Right ventricle myocardium inferior (tissue), 1 donor: Measurements from ENCODE around the gene POLR2A. TPM values are rescaled to one million over a fixed set of nuclear protein-coding genes. Genes with fewer than 3 reads are reported as not detected.
"Not testable (repeated sequence)": the region's sequence is repeated elsewhere in the genome, so short reads cannot be mapped to it uniquely, and the experiment has no call there.

Experiments
- ATAC-seq: fragments of 200-7000 bp; cut with Tn5 transposase; one replicate; pipeline ENCODE4 v1.9.1; 2020; ENCODE audit warnings: mild to moderate bottlenecking, moderate library complexity
- DNase-seq: peaks from one replicate; pipeline ENCODE4 v3.0.0; 2021; ENCODE audit errors: missing footprints
- intact Hi-C: fragments of 100-400 bp; cut with DNase I; formaldehyde crosslinking; loops from one replicate; pipeline ENCODE4 v1.11.0; 2022
- total RNA-seq: library from RNA; stranded (reverse); fragmentation: NEBNext Ultra II Directional; extraction: Animal tissue kit (Norgen Biotek cat#: 25700); gene quantifications from one replicate; pipeline ENCODE4 v1.2.1, GENCODE V29; 2021
- donor health status: DM: no; HTN: yes; CAD: no; lungs with severe emphysema.

Gene POLR2A
- total RNA-seq, 1 donor from 2014 or later = 36.4 TPM

GRCh38 chr17:7445619-7445968 lies 38.6 kb upstream of the POLR2A start:
- intact Hi-C loops = no loop called here
- DNase-seq (no peak), ATAC-seq (peak; percentile 27)

GRCh38 chr17:7448461-7448860 lies 35.7 kb upstream of the POLR2A start:
- ATAC-seq (no peak), DNase-seq (no peak)
- intact Hi-C loops = no loop called here

GRCh38 chr17:7459961-7460545 lies 24.1 kb upstream of the POLR2A start:
- ATAC-seq (no peak), DNase-seq (no peak)
- intact Hi-C loops = no loop called here

- ATAC-seq = no peak
- intact Hi-C loops = no loop called here
- DNase-seq = no peak
Observed at GRCh38 chr17:7460850-7461660, 23.1 kb upstream of the POLR2A start.

- no peak for DNase-seq
- ATAC-seq = no peak
- intact Hi-C loops = no loop called here
Observed at GRCh38 chr17:7462474-7463371, 21.4 kb upstream of the POLR2A start.

GRCh38 chr17:7463372-7463846 lies 20.8 kb upstream of the POLR2A start:
- DNase-seq = no peak
- intact Hi-C loops = no loop called here
- no peak for ATAC-seq

- intact Hi-C loops = no loop called here
- ATAC-seq (no peak), DNase-seq (no peak)
Observed at GRCh38 chr17:7464081-7464480, 20.1 kb upstream of the POLR2A start.

- intact Hi-C loops = no loop called here
- DNase-seq (no peak), ATAC-seq (no peak)
Observed at GRCh38 chr17:7465597-7466275, 18.4 kb upstream of the POLR2A start.

GRCh38 chr17:7466318-7466638 lies 17.9 kb upstream of the POLR2A start:
- ATAC-seq (no peak), DNase-seq (no peak)
- intact Hi-C loops = no loop called here

GRCh38 chr17:7466639-7467341 lies 17.4 kb upstream of the POLR2A start:
- DNase-seq = peak; percentile 85
- peak; percentile 63 for ATAC-seq
- intact Hi-C loops = no loop called here

GRCh38 chr17:7467498-7467897 lies 16.7 kb upstream of the POLR2A start:
- no peak for DNase-seq
- intact Hi-C loops = no loop called here

GRCh38 chr17:7468290-7468689 lies 15.9 kb upstream of the POLR2A start:
- intact Hi-C loops = no loop called here

More at GRCh38 chr17:7467498-7467897, 16.7 kb upstream of the POLR2A start:
- no peak for ATAC-seq

GRCh38 chr17:7468804-7469389 lies 15.3 kb upstream of the POLR2A start:
- DNase-seq = no peak
- intact Hi-C loops = no loop called here
- no peak for ATAC-seq

More at GRCh38 chr17:7468290-7468689, 15.9 kb upstream of the POLR2A start:
- ATAC-seq = no peak
- no peak for DNase-seq

- ATAC-seq, DNase-seq, intact Hi-C loops: not testable (repeated sequence)
Observed at GRCh38 chr17:7469843-7470242, 14.3 kb upstream of the POLR2A start.

GRCh38 chr17:7470457-7470973 lies 13.7 kb upstream of the POLR2A start:
- ATAC-seq, DNase-seq, intact Hi-C loops: not testable (repeated sequence)

- no peak for DNase-seq
- intact Hi-C loops = no loop called here
- ATAC-seq = no peak
Observed at GRCh38 chr17:7471729-7472128, 12.4 kb upstream of the POLR2A start.

- DNase-seq, ATAC-seq, intact Hi-C loops: not testable (repeated sequence)
Observed at GRCh38 chr17:7474767-7475166, 9.4 kb upstream of the POLR2A start.
